K562 (cell line): ENCODE measurements around the gene CNTD1. TPM values are rescaled to one million over a fixed set of nuclear protein-coding genes. Genes with fewer than 3 reads are reported as not detected.
A peak's percentile ranks its signal among the peaks of the same experiment; 100 is the strongest.

Experiments
- BCOR ChIP-seq: fragments of 450-650 bp; IDR thresholded peaks from 2 replicates; pipeline ENCODE4 v1.6.1; 2016
- CGGBP1 ChIP-seq: fragments of 250-450 bp; sonication (Bioruptor Pico); IDR thresholded peaks from 2 replicates; pipeline ENCODE4 v1.9.0; 2021; ENCODE audit warnings: mild to moderate bottlenecking
- CHCHD3 ChIP-seq: fragments of 250-450 bp; sonication (Bioruptor Pico); IDR thresholded peaks from 2 replicates; pipeline ENCODE4 v2.1.2; 2022; ENCODE audit warnings: mild to moderate bottlenecking
- GTF3C2 ChIP-seq: IDR thresholded peaks from 3 replicates; pipeline ENCODE4 v1.6.1; 2011; ENCODE audit warnings: borderline replicate concordance, mild to moderate bottlenecking, moderate library complexity; ENCODE audit not compliant: insufficient read length; ENCODE audit errors: extremely low read depth
- NKRF ChIP-seq: fragments of 450-650 bp; IDR thresholded peaks from 2 replicates; pipeline ENCODE4 v1.6.1; 2016; ENCODE audit warnings: borderline replicate concordance
- RBM22 ChIP-seq: fragments of 200-400 bp; formaldehyde crosslinking; IDR thresholded peaks from 2 replicates; pipeline ENCODE4 v1.6.1; 2018; ENCODE audit warnings: low read length, low read depth; ENCODE audit not compliant: poor library complexity, severe bottlenecking
- RCOR1 ChIP-seq, 2 experiments: IDR thresholded peaks; 2 replicates each; pipeline ENCODE4 v1.6.1; 2012; ENCODE audit warnings: low read depth in 2 of 2, low read length in 2 of 2, borderline replicate concordance in 1 of 2, improper control_type of control experiment in 1 of 2
- RNF2 ChIP-seq: sonication (generic); IDR thresholded peaks from 2 replicates; pipeline ENCODE4 v1.6.1; 2016
- RUNX1 ChIP-seq: sonication (generic); IDR thresholded peaks from 2 replicates; pipeline ENCODE4 v1.6.1; 2016; ENCODE audit warnings: antibody characterized with exemption, low read depth
- SNAPC5 ChIP-seq: fragments of 250-450 bp; sonication (Bioruptor Pico); IDR thresholded peaks from 2 replicates; pipeline ENCODE4 v1.8.0; 2021; ENCODE audit warnings: moderate library complexity, mild to moderate bottlenecking, inconsistent platforms
- SP1 ChIP-seq: sonication (generic); formaldehyde crosslinking; IDR thresholded peaks from 2 replicates; pipeline ENCODE4 v1.8.1; 2022; ENCODE audit warnings: mild to moderate bottlenecking, missing genetic modification reagents
- TAL1 ChIP-seq: fragments of 450-650 bp; IDR thresholded peaks from 2 replicates; pipeline ENCODE4 v1.6.1; 2016; ENCODE audit warnings: mild to moderate bottlenecking
- TRIM24 ChIP-seq, 2 experiments: fragments of 450-650 bp; IDR thresholded peaks; 2 replicates each; pipeline ENCODE4 v1.6.1; 2016
- ZBTB7A ChIP-seq: IDR thresholded peaks from 2 replicates; pipeline ENCODE4 v1.6.1; 2011; ENCODE audit warnings: low read depth, mild to moderate bottlenecking, low read length, moderate library complexity, borderline replicate concordance; ENCODE audit not compliant: control insufficient read depth
- ZFPM2 ChIP-seq: fragments of 250-450 bp; sonication (Bioruptor Pico); IDR thresholded peaks from 2 replicates; pipeline ENCODE4 v1.5.1; 2022; ENCODE audit warnings: mild to moderate bottlenecking
- ZNF124 ChIP-seq: sonication (generic); formaldehyde crosslinking; IDR thresholded peaks from 2 replicates; pipeline ENCODE4 v1.8.1; 2022; ENCODE audit warnings: missing genetic modification reagents
- ZNF395 ChIP-seq: fragments of 200-800 bp; sonication (Bioruptor generic); IDR thresholded peaks from 2 replicates; pipeline ENCODE4 v1.6.1; 2017; ENCODE audit warnings: missing genetic modification characterization, missing compliant biosample characterization
- ZNF589 ChIP-seq: fragments of 200-800 bp; sonication (Bioruptor generic); IDR thresholded peaks from 2 replicates; pipeline ENCODE4 v1.6.1; 2016; ENCODE audit warnings: low read depth, missing genetic modification characterization, missing compliant biosample characterization
- polyA plus RNA-seq, 8 experiments: library from polyadenylated mRNA; depleted of rRNA in 4 of 8; stranded (reverse) in 5 of 8; unstranded in 3 of 8; fragments of >200 nt; fragmentation: Nextera tagmentation in 2 of 8; fragmentation: Illumina TruSeq in 1 of 8; extraction: Ambion mirVana in 2 of 8; extraction: Trizol in 1 of 8; gene quantifications; 2 replicates each; pipeline versions ENCODE4 v1.2.1 to v1.2.3, GENCODE V29; 2011 to 2014; ENCODE audit warnings: inconsistent platforms in 1 of 8, missing spikeins in 1 of 8
- total RNA-seq, 7 experiments: library from RNA; depleted of rRNA in 6 of 7; stranded (reverse); fragments of >200 nt in 6 of 7; fragmentation: Illumina TruSeq in 2 of 7; extraction: Trizol in 2 of 7; gene quantifications; 2 replicates each; pipeline versions ENCODE4 v1.2.1 to v1.2.3, GENCODE V29; 2011 to 2021; ENCODE audit warnings: low replicate concordance in 1 of 7

CNTD1 gene
- total and polyA plus RNA-seq, 9 of the 15 experiments (the other 6 are each of a cell fraction or from before 2014, with no cell fraction given): 0.12 to 0.86 (median 0.41) TPM; not detected in 1

- TF ChIP-seq CHCHD3 (CRISPR knock-in tag) (no peak), RNF2 (peak; percentile 73; the same call in 1 of the 2 replicates), ZNF589 (CRISPR knock-in tag) (no peak), ZNF395 (CRISPR knock-in tag) (peak; percentile 55; the same call in 1 of the 2 replicates), BCOR (peak; percentile 65; the same call in 1 of the 2 replicates), RCOR1 (IDR thresholded peaks at IDR 0.05; ENCODE audit: borderline replicate concordance in 1 of 2, low read depth in 2 of 2, low read length in 2 of 2) (peak; percentile 97 to 99), ZBTB7A (peak; percentile 61; the same call in 1 of the 2 replicates), GTF3C2 (no peak), TAL1 (peak; percentile 92), SP1 (0 out of 2 replicates have a peak, but pooled peaks have one; percentile 32), ZFPM2 (CRISPR knock-in tag) (no peak), ZNF124 (CRISPR knock-in tag) (no peak), CGGBP1 (no peak), NKRF (no peak), SNAPC5 (CRISPR knock-in tag) (no peak), RUNX1 (peak; percentile 95), TRIM24 (IDR thresholded peaks at IDR 0.05) (peak; percentile 72 to 76), RBM22 (no peak)
Measured at GRCh38 chr17:42750739-42751344, 47.8 kb upstream of the CNTD1 start (continued).
